Neural crest cell (in vitro differentiated cells): ENCODE data around the gene PSAPL1. TPM values are rescaled to one million over a fixed set of nuclear protein-coding genes. Genes with fewer than 3 reads are reported as not detected.

Experiments used
- DNase-seq: peaks from one replicate; pipeline ENCODE4 v3.0.0; 2021; ENCODE audit warnings: low read depth, mixed read lengths, low spot score
- H3K27ac Mint-ChIP-seq: one replicate; pipeline ENCODE4 v1.8.0; 2021; ENCODE audit warnings: mild to moderate bottlenecking, mixed read lengths; ENCODE audit not compliant: unreplicated experiment
- H3K27me3 Mint-ChIP-seq: 2 replicates; pipeline ENCODE4 v1.8.0; 2021; ENCODE audit warnings: low read depth, mild to moderate bottlenecking, mixed read lengths
- H3K36me3 Mint-ChIP-seq: 2 replicates; pipeline ENCODE4 v1.8.0; 2021; ENCODE audit warnings: low read depth, mild to moderate bottlenecking, mixed read lengths
- H3K4me1 Mint-ChIP-seq: 2 replicates; pipeline ENCODE4 v1.8.0; 2021; ENCODE audit warnings: mixed read lengths
- H3K4me3 Mint-ChIP-seq: one replicate; pipeline ENCODE4 v1.8.0; 2021; ENCODE audit warnings: mild to moderate bottlenecking, mixed read lengths
- H3K9me3 Mint-ChIP-seq: 2 replicates; pipeline ENCODE4 v1.8.0; 2021; ENCODE audit warnings: mixed read lengths
- CTCF ChIP-seq: fragments of 200-600 bp; sonication (generic); conservative IDR thresholded peaks from 2 replicates; pipeline ENCODE4 v1.5.0; 2021; ENCODE audit warnings: antibody characterized with exemption, mild to moderate bottlenecking
- total RNA-seq: library from RNA; stranded (reverse); gene quantifications from 2 replicates; pipeline ENCODE4 v1.2.1, GENCODE V29; 2021

Gene PSAPL1
- total RNA-seq, 1 donor from 2014 or later = not detected

GRCh38 chr4:7388627-7389026 lies 46.1 kb downstream of the PSAPL1 start:
- no peak for DNase-seq

DNA sequence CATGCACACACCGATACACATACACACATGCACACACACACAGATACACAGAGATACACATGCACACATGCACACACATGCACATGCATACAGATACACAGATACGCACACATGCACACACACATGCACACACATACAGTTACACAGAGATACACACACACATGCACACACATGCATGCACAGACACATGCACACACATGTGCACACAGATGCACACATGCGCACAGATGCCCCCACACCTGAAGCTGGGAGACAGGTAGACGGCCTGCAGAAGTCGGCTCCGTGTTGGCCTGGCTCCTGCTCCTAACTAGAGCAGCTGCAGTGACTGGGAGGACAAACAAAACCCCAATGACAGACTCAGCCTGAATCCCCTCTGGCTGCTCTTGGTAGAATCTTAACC lies 46.8 kb downstream of the PSAPL1 start:
- peaks cover 17% of the 10 kb centered on the region for H3K27me3 Mint-ChIP-seq
- no peak for TF ChIP-seq CTCF
- DNase-seq = no peak

More at GRCh38 chr4:7388627-7389026, 46.1 kb downstream of the PSAPL1 start:
- Mint-ChIP-seq H3K4me3 (no peak overlapping the region), H3K9me3 (no peaks in the 10 kb centered on the region), H3K4me1 (peaks cover 38% of the 10 kb centered on the region), H3K27me3 (peaks cover 24% of the 10 kb centered on the region), H3K36me3 (no peaks in the 10 kb centered on the region), H3K27ac (no peak overlapping the region)
- TF ChIP-seq CTCF = no peak

GRCh38 chr4:7384929-7385890 lies 49.5 kb downstream of the PSAPL1 start:
- no peak for TF ChIP-seq CTCF
- Mint-ChIP-seq H3K4me3 (no peak overlapping the region), H3K9me3 (no peaks in the 10 kb centered on the region), H3K27ac (no peak overlapping the region), H3K36me3 (no peaks in the 10 kb centered on the region), H3K27me3 (peaks cover 5% of the 10 kb centered on the region), H3K4me1 (peaks cover 18% of the 10 kb centered on the region)
- no peak for DNase-seq

More for the DNA sequence above, 46.8 kb downstream of the PSAPL1 start:
- Mint-ChIP-seq H3K4me1 (peaks cover 31% of the 10 kb centered on the region), H3K9me3 (no peaks in the 10 kb centered on the region), H3K36me3 (no peaks in the 10 kb centered on the region), H3K27ac (no peak overlapping the region), H3K4me3 (no peak overlapping the region)

DNA sequence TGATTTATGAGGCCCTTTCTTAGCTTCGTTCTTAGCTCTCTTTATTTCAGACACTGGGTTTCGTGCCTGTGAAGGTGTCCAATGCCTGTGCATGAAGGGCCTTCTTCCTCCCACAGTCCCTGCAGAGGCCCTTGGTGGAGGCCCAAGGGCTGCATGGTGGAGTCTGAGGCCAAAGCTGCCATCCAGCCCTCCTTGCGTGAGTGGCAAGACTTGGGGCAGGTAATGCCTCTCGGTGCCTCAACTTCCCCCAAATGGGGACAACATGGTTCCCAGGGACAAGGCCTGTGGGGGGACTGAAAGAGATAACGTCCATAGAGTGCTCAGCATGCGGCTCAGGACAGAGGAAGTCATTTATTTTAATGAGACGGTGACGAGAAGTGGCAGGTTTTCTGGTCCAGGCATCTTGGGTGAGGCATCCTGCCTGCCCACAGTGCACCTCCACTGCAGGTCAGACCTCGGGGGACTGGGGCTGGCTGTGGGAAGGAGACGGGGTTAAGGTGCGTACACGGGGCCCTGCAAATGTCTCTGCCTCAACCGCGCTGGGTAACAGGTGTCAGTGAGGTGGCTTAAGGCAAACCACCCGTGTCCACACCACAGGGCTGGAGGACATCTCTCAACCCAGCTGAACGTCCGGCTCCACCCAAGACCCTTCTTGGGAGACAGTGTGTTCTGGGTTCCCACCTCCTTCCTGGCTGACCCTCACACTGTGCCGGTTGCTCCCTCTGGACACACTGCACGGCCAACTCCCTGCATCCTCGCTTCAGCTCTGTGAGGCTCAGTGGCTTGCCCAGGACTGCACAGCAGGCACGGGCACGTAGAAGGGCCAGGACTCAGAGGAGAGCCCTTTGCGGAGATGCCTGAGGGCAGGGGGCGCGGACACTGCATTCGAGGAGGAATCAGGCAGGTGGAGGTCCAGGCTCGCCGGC lies 50.5 kb downstream of the PSAPL1 start:
- peaks cover 9% of the 10 kb centered on the region for H3K4me1 Mint-ChIP-seq
- no peak for TF ChIP-seq CTCF
- H3K9me3 Mint-ChIP-seq = no peaks in the 10 kb centered on the region
- no peak overlapping the region for H3K4me3 Mint-ChIP-seq
- H3K27ac Mint-ChIP-seq = no peak overlapping the region
- peaks cover 4% of the 10 kb centered on the region for H3K27me3 Mint-ChIP-seq
- DNase-seq = no peak
- no peaks in the 10 kb centered on the region for H3K36me3 Mint-ChIP-seq

DNA sequence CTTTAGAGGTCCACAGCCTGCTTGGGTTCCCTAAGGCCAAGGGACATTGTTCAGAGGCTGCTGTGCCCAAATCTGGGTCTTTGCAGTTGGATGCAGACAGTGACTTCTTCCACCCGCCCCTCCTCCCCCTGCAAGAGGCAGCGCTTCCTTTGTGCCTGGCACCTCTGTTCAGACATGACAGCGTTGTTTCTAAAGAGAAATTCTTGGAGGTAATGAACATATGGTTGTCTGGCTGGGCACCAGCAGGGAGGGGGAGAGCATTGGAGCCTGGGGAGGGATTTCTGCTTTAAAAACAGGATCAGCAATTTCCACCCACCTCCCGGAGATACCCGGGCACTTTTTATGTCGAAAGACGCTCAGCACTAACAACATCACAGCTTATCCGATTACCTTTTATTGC lies 51.5 kb downstream of the PSAPL1 start:
- Mint-ChIP-seq H3K4me3 (no peak overlapping the region), H3K27ac (no peak overlapping the region), H3K36me3 (no peaks in the 10 kb centered on the region), H3K27me3 (no peaks in the 10 kb centered on the region), H3K4me1 (peaks cover 9% of the 10 kb centered on the region), H3K9me3 (no peaks in the 10 kb centered on the region)
- TF ChIP-seq CTCF = no peak
- DNase-seq = no peak
